Measurements from ENCODE around the gene KRTAP4-7.
"Not testable (repeated sequence)": the region's sequence is repeated elsewhere in the genome, so short reads cannot be mapped to it uniquely, and the experiment has no call there.

Gene KRTAP4-7

DNA sequence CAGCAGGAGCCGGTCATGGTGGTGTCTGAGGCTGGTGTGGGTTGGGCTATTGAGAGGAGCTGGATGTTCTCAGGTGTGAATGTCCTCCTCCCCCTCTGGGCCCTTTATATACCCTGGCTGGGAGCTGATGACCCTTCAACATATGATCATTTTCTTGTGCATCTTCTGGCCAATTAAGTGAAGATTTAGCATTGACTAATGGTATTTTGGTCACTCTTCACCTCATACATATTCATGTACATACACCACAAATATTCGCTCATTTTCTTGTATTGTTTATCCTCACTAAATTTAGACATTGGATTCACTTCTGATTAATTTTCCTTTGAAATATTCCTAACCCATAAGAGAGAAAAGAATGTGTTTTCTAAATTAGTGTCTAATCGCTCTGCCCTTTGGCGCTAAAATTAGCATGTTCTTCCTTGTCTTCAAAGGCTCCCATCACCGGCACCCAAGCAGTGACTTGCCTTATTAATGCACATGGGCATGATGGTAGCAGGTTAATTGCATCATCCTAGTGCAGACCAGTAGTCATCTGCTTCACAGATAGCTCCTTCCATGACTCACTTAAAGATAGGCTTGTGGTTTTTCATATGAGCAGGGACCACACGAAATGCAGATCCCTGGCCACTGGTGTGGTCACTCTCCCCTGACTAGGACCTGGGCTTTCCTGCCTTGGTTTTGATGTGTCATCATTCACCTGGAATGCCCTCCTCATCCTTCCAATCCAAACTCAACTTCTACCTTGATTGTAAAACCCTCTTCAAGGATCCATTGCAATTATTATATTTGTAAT is 17.9 kb upstream of the KRTAP4-7 start, which contains the start of gene KRTAP2-4:
TSS of gene KRTAP2-4 (minus strand) at position 51 of the 796 bp plus-strand sequence. CDS start at position 17, 34 bp downstream.
- FAIRE-seq = no peak

GRCh38 chr17:41067281-41067680 is 16.7 kb upstream of the KRTAP4-7 start:
- no peak for FAIRE-seq

DNA sequence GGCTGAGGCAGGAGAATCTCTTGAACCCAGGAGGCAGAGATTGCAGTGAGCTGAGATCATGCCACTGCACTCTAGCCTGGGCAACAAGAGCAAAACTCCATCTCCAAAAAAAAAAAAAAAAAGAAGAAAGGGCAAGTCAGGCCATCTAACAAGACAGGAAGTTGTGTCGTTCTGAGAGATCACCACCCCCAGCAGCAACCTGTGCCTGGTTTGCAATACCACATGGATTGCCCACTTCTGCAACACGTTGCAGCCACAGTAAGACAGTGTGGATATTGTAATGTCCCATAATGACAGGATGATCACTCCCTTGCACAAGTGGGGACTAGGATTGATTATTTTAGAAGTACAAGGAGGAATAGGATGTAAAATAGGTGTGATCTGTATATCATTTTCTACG is 14.9 kb upstream of the KRTAP4-7 start:
- no peak for FAIRE-seq

- FAIRE-seq = no peak
Observed at GRCh38 chr17:41071606-41072360, 12.2 kb upstream of the KRTAP4-7 start.

GRCh38 chr17:41073676-41074075 is 10.3 kb upstream of the KRTAP4-7 start:
- FAIRE-seq = no peak

GRCh38 chr17:41076788-41077187 is 7.2 kb upstream of the KRTAP4-7 start:
- no peak for FAIRE-seq

GRCh38 chr17:41082626-41083025 is 1.3 kb upstream of the KRTAP4-7 start:
- no peak for FAIRE-seq

DNA sequence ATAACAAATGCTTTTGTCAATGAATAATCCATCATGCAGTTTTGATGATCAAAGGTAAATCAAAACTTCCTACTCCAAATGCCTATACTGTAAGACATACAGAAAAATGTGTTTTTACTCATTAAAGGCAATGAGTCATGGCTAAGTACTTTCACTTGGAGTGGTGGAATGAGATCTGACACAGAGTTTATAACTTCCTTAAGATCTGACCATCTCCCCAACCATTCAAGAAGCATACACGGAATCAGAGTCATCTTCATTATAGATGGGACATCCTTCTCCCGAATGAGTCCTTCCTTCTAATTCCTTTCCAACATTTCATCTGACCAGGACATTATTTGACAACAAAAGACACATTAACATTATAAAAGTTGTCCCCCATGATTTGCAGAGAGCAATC is 523 bp upstream of the KRTAP4-7 start:
- FAIRE-seq = not testable (repeated sequence)

GRCh38 chr17:41088760-41089352 is 4.9 kb downstream of the KRTAP4-7 start:
- FAIRE-seq = not testable (repeated sequence)

- FAIRE-seq = no peak
Observed at GRCh38 chr17:41096055-41096454, 12.1 kb downstream of the KRTAP4-7 start.

GRCh38 chr17:41098042-41098441 is 14.1 kb downstream of the KRTAP4-7 start, which contains the start of gene KRTAP4-8:
Gene KRTAP4-8, minus strand, starts transcription at chr17:41098142. Its CDS starts 58 bp downstream, at chr17:41098084.
- FAIRE-seq = peak; percentile 36

DNA sequence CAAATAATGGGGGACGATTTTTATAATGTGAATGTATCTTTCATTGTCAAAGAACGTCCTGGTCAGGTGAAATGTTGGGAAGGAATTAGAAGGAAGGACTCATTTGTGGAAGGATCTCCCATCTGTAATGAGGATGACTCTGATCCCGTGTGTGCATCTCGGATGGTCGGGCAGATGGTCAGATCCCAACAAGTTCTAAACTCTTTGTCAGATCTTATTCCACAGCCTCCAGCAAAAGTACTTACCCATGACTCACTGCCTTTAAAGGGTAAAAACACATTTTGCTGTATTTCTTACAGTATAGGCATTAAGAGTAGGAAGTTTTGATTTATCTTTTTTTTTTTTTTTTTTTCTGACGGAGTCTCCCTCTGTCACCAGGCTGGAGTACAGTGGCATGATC is 14.5 kb downstream of the KRTAP4-7 start:
- no peak for FAIRE-seq

GRCh38 chr17:41099682-41100480 is 15.9 kb downstream of the KRTAP4-7 start:
- FAIRE-seq = not testable (repeated sequence)

DNA sequence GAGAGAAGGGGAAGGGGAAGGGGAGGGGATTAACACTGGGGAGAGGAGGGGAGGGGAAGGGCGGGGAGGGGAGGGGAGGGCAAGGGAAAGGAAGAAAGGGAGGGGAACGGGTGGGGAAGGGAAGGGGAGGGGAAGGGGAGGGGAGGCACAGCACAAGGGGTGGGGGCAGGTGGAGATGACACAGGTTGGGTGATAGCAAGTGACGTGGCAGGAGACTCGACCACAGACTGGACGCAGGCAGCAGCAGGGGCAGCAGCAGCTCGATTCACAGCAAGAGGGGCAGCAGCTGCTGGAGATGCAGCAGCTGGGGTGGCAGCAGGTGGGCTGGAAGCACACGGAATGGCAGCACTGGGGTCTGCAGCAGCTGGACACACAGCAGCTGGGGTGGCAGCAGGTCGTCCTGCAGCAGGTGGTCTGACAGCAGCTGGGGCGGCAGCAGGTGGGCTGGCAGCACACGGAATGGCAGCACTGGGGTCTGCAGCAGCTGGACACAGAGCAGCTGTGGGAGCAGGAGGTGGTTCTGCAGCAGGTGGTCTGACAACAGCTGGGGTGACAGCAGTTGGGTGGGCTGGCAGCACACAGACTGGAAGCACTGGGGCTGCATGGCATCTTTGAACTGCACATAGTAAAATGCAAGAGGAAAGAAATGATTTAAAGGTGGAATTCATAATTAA is 17.8 kb downstream of the KRTAP4-7 start, which contains the start of gene KRTAP4-16:
TSS of gene KRTAP4-16 (minus strand) at position 624 of the 674 bp plus-strand sequence. CDS start at position 624, 0 bp downstream.
- FAIRE-seq = no peak

GRCh38 chr17:41103896-41104295 is 19.9 kb downstream of the KRTAP4-7 start:
- FAIRE-seq = no peak

DNA sequence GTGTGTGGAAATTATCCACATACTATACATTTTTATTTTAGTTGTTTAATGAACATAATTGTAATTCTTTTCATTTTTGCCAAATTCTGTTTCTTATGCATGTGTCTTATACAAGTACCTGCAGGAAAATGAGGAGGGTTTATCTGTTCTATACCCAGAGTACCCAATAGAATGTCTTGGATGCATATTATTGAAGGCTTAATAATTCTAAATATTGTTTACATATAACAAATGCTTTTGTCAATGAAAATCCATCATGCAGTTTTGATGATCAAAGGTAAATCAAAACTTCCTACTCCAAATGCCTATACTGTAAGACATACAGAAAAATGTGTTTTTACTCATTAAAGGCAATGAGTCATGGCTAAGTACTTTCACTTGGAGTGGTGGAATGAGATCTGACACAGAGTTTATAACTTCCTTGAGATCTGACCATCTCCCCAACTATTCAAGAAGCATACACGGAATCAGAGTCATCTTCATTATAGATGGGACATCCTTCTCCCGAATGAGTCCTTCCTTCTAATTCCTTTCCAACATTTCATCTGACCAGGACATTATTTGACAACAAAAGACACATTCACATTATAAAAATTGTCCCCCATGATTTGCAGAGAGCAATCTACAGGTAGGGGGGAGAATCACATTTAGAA is 20.6 kb downstream of the KRTAP4-7 start:
- peak; percentile 95 for FAIRE-seq

GRCh38 chr17:41105347-41105746 is 21.4 kb downstream of the KRTAP4-7 start, which contains the start of gene KRTAP4-9:
Gene KRTAP4-9, plus strand, starts transcription at chr17:41105389. Its CDS starts 0 bp downstream, at chr17:41105389.
- FAIRE-seq = not testable (repeated sequence)

- FAIRE-seq = no peak
Observed at GRCh38 chr17:41107941-41108450, 24.0 kb downstream of the KRTAP4-7 start.

DNA sequence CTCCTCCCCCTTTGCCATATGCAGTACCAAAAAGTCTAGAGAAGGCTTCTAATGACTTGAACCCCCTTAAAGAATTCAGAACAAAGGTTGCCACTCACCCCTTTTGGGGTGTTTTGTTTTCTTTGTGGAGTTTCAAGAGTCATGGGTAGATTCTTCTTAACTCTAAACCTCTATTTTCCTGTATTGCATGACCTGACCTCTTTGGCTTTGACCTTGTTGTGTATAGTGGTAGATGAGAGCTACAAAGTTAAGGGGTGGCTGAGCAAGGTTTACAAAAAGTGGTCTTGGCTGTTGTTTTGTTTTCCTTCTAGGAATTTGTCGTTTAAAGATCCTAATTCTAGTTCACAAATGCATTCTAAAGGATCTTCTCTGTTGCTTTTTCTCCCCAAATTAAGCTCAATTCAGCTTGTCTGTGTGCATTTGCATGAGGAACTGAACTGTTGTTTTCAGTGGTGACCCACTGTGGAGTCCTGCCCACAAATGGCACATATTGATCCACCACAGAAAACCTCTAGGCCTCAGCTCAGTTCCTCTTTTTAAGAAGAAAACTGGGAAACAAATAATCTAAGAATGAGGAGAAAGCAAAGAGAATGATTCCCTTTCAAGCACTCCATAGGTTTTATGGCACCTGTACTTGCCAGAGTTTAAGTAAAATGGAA is 24.9 kb downstream of the KRTAP4-7 start:
- FAIRE-seq = not testable (repeated sequence)

Measured in G401.6 (cell line).